ENCODE measurements around the gene CBARP. TPM values are rescaled to one million over a fixed set of nuclear protein-coding genes. Genes with fewer than 3 reads are reported as not detected.
A peak's percentile ranks its signal among the peaks of the same experiment; 100 is the strongest.

The CBARP gene
- polyA plus RNA-seq, 1 of the 3 experiments (the other 2 are of a cell fraction) = 5.1 TPM

DNA sequence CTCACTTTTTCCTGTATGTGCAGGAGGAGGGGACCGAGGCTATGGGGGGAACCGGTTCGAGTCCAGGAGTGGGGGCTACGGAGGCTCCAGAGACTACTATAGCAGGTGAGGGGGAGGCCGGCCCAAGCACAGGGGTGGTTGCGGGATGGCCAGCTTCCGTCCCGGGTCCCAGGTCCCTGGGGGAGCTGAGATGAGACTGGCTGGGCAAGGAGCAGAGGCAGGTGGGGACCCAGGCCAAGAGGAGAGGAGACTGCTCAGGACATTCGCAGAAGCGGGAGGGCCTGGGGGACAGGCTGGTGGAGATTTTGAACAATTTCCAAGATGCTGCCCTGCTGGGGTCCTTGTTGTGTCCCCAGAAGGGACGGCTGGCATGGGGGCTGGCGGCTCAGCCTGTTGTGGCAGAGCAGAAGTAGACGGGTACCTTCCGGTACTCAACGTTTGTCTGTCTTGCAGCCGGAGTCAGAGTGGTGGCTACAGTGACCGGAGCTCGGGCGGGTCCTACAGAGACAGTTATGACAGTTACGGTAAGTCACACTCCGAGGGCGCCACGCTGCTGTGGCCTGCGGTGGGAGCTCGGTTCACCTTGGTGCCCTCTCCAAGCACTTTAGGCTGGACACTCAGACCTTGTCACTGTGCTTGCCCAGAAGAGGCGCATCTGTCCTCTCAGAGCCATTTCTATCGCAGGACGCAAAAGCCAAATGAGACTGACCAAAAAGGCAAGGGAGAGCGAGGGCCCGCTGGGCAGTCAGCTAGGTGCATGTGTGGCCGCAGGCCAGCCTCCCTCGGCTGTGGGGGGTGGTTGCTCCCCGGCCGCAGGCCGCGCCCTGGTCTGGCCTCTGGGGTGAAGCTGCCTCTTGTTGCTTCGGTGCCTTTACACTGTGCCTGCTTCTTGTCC, 34.0 kb upstream of the CBARP start (continued):
- TF ChIP-seq EP300 (IDR thresholded peaks at IDR 0.05; ENCODE audit: borderline replicate concordance in 1 of 2, low read depth in 1 of 2, low read length in 1 of 2) (no peak), RFX5 (IDR thresholded peaks at IDR 0.05; ENCODE audit: low read length) (no peak), RCOR1 (IDR thresholded peaks at IDR 0.05; ENCODE audit: low read length) (no peak), TAF1 (IDR thresholded peaks at IDR 0.05; ENCODE audit: borderline replicate concordance, low read depth, low read length) (no peak), FOSL2 (IDR thresholded peaks at IDR 0.05; ENCODE audit: borderline replicate concordance, low read depth) (no peak), YY1 (IDR thresholded peaks at IDR 0.05; ENCODE audit: low read depth) (no peak), MEF2A (IDR thresholded peaks at IDR 0.05; ENCODE audit: borderline replicate concordance, low read depth) (no peak)

DNA sequence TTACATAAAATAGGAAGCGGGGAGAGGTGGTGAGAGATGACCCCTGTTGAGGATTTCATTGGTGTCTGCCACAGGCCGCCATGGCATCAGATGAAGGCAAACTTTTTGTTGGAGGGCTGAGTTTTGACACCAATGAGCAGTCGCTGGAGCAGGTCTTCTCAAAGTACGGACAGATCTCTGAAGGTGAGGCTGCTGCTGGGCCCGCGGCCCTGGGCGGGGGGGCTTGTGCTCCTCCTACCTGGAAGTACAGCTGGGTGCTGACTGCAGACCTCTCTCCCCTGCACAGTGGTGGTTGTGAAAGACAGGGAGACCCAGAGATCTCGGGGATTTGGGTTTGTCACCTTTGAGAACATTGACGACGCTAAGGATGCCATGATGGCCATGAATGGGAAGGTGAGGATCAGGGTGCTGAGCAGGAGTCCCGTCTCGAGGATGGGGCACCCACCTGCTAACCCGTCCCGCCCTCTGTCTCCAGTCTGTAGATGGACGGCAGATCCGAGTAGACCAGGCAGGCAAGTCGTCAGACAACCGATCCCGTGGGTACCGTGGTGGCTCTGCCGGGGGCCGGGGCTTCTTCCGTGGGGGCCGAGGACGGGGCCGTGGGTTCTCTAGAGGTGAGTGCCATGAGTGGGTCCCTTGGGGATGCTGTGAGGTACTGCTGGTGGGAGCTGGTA, 33.2 kb upstream of the CBARP start:
- Histone ChIP-seq H3K9ac (peak overlapping the region; percentile 91), H4K20me1 (ENCODE audit: insufficient read depth) (peaks cover 53% of the 10 kb centered on the region), H3K79me2 (ENCODE audit: insufficient read depth) (peaks cover 57% of the 10 kb centered on the region), H3F3A (replicated peaks; ENCODE audit: insufficient read depth) (peaks cover 59% of the 10 kb centered on the region), H3K9me2 (no peaks in the 10 kb centered on the region), H3K27ac (ENCODE audit: low read depth in 2 of 2, low read length in 1 of 2) (peak overlapping the region; percentile 31 to 91), H3K4me3 (ENCODE audit: low read depth in 2 of 2, low read length in 1 of 2) (peak overlapping the region; percentile 78 to 86), H3K36me3 (replicated peaks in 1 of 2; ENCODE audit: control insufficient read depth in 1 of 2, insufficient read depth in 2 of 2, low read length in 1 of 2) (peaks cover 45 to 50% of the 10 kb centered on the region in 2 experiments), H3K4me2 (peak overlapping the region; percentile 98), H3K9me3 (no peaks in the 10 kb centered on the region), H3K4me1 (ENCODE audit: control insufficient read depth in 1 of 2, insufficient read depth in 2 of 2, low read depth in 1 of 2, low read length in 1 of 2) (peaks cover 36 to 62% of the 10 kb centered on the region in 2 experiments; a peak in 3 of 4 replicates), H3K27me3 (ENCODE audit: insufficient read depth) (no peaks in the 10 kb centered on the region), H2AFZ (ENCODE audit: low read depth) (no peak overlapping the region)
- 78% methylated on average over 19 of the region's 26 CpGs for WGBS (ENCODE audit: low lambda C conversion rate)
- ChIA-PET POLR2A (no interaction called here), CTCF (interaction anchor here (1.3 to 5.8 kb wide), 2 partner anchors 27 to 31 kb away, joined by 3 to 62 read pairs; no protein-coding TSS in a partner anchor)
- DNase-seq = no peak
- TF ChIP-seq FOXM1 (IDR thresholded peaks at IDR 0.05; ENCODE audit: low read depth) (no peak), NRF1 (IDR thresholded peaks at IDR 0.05; ENCODE audit: low read depth, low read length) (no peak), JUND (IDR thresholded peaks at IDR 0.05) (no peak), GATA2 (CRISPR knock-in tag; IDR thresholded peaks at IDR 0.05) (no peak), EP300 (IDR thresholded peaks at IDR 0.05; ENCODE audit: borderline replicate concordance in 1 of 2, low read depth in 1 of 2, low read length in 1 of 2) (no peak), RXRA (IDR thresholded peaks at IDR 0.05; ENCODE audit: borderline replicate concordance, low read depth) (no peak), RCOR1 (IDR thresholded peaks at IDR 0.05; ENCODE audit: low read length) (no peak), FOXJ3 (CRISPR knock-in tag; IDR thresholded peaks at IDR 0.05) (no peak), SMC3 (IDR thresholded peaks at IDR 0.05; ENCODE audit: low read depth, low read length) (no peak), POLR2AphosphoS5 (IDR thresholded peaks at IDR 0.05; ENCODE audit: low read depth, low read length) (no peak), TAF1 (IDR thresholded peaks at IDR 0.05; ENCODE audit: borderline replicate concordance, low read depth, low read length) (no peak), SIN3A (IDR thresholded peaks at IDR 0.05; ENCODE audit: borderline replicate concordance, low read depth, low read length) (no peak)
- TF ChIP-seq, protein P1, sequence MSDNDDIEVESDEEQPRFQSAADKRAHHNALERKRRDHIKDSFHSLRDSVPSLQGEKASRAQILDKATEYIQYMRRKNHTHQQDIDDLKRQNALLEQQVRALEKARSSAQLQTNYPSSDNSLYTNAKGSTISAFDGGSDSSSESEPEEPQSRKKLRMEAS (IDR thresholded peaks at IDR 0.05; ENCODE audit: low read depth) = no peak
- TF ChIP-seq, protein P2, sequence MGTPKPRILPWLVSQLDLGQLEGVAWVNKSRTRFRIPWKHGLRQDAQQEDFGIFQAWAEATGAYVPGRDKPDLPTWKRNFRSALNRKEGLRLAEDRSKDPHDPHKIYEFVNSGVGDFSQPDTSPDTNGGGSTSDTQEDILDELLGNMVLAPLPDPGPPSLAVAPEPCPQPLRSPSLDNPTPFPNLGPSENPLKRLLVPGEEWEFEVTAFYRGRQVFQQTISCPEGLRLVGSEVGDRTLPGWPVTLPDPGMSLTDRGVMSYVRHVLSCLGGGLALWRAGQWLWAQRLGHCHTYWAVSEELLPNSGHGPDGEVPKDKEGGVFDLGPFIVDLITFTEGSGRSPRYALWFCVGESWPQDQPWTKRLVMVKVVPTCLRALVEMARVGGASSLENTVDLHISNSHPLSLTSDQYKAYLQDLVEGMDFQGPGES (IDR thresholded peaks at IDR 0.05; ENCODE audit: low read depth, low read length) = no peak
- TF ChIP-seq, protein P3, sequence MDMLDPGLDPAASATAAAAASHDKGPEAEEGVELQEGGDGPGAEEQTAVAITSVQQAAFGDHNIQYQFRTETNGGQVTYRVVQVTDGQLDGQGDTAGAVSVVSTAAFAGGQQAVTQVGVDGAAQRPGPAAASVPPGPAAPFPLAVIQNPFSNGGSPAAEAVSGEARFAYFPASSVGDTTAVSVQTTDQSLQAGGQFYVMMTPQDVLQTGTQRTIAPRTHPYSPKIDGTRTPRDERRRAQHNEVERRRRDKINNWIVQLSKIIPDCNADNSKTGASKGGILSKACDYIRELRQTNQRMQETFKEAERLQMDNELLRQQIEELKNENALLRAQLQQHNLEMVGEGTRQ (IDR thresholded peaks at IDR 0.05; ENCODE audit: borderline replicate concordance, low read depth, low read length) = no peak
- TF ChIP-seq, protein P4, sequence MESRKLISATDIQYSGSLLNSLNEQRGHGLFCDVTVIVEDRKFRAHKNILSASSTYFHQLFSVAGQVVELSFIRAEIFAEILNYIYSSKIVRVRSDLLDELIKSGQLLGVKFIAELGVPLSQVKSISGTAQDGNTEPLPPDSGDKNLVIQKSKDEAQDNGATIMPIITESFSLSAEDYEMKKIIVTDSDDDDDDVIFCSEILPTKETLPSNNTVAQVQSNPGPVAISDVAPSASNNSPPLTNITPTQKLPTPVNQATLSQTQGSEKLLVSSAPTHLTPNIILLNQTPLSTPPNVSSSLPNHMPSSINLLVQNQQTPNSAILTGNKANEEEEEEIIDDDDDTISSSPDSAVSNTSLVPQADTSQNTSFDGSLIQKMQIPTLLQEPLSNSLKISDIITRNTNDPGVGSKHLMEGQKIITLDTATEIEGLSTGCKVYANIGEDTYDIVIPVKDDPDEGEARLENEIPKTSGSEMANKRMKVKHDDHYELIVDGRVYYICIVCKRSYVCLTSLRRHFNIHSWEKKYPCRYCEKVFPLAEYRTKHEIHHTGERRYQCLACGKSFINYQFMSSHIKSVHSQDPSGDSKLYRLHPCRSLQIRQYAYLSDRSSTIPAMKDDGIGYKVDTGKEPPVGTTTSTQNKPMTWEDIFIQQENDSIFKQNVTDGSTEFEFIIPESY (IDR thresholded peaks at IDR 0.05; ENCODE audit: borderline replicate concordance, low read depth) = no peak
- TF ChIP-seq, protein P5, sequence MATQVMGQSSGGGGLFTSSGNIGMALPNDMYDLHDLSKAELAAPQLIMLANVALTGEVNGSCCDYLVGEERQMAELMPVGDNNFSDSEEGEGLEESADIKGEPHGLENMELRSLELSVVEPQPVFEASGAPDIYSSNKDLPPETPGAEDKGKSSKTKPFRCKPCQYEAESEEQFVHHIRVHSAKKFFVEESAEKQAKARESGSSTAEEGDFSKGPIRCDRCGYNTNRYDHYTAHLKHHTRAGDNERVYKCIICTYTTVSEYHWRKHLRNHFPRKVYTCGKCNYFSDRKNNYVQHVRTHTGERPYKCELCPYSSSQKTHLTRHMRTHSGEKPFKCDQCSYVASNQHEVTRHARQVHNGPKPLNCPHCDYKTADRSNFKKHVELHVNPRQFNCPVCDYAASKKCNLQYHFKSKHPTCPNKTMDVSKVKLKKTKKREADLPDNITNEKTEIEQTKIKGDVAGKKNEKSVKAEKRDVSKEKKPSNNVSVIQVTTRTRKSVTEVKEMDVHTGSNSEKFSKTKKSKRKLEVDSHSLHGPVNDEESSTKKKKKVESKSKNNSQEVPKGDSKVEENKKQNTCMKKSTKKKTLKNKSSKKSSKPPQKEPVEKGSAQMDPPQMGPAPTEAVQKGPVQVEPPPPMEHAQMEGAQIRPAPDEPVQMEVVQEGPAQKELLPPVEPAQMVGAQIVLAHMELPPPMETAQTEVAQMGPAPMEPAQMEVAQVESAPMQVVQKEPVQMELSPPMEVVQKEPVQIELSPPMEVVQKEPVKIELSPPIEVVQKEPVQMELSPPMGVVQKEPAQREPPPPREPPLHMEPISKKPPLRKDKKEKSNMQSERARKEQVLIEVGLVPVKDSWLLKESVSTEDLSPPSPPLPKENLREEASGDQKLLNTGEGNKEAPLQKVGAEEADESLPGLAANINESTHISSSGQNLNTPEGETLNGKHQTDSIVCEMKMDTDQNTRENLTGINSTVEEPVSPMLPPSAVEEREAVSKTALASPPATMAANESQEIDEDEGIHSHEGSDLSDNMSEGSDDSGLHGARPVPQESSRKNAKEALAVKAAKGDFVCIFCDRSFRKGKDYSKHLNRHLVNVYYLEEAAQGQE (IDR thresholded peaks at IDR 0.05; ENCODE audit: low read depth, low read length) = no peak

All from SK-N-SH (cell line).